GM12878 (cell line): Measurements from ENCODE around the gene SLF2. TPM values are rescaled to one million over a fixed set of nuclear protein-coding genes. Genes with fewer than 3 reads are reported as not detected.

Source experiments
- ATAC-seq: fragments of 200-7000 bp; cut with Tn5 transposase; 3 replicates; pipeline ENCODE4 v1.9.1; 2020; ENCODE audit warnings: mild to moderate bottlenecking, moderate library complexity
- BruUV-seq: library from RNA; stranded (reverse); fragments of 400-500 nt; replicated peaks from 2 replicates; lab custom pipeline; 2021; lab: Mats Ljungman, UMichigan
- CTCF ChIA-PET: fragments of 300-600 bp; sonication (Branson Sonifier 250); formaldehyde crosslinking; extraction: SDS; loops from one replicate; lab custom pipeline; 2021; ENCODE audit warnings: inconsistent platforms; lab: Yijun Ruan, JAX
- POLR2A ChIA-PET: fragments of 350-600 bp; formaldehyde crosslinking; extraction: SDS; loops from one replicate; lab custom pipeline; 2021; ENCODE audit warnings: inconsistent platforms; lab: Charles Lee
- RAD21 ChIA-PET: fragments of 300-600 bp; sonication (Branson Sonifier 250); formaldehyde crosslinking; loops from one replicate; lab custom pipeline; 2023; ENCODE audit warnings: antibody characterized with exemption; ENCODE audit not compliant: unreplicated experiment; lab: Charles Lee
- SMC1A ChIA-PET: fragments of 300-600 bp; sonication (Branson Sonifier 250); formaldehyde crosslinking; loops from one replicate; lab custom pipeline; 2023; ENCODE audit not compliant: unreplicated experiment, uncharacterized antibody; lab: Charles Lee
- DNase-seq: peaks from one replicate; pipeline ENCODE4 v3.0.0-alpha.2; 2011; ENCODE audit warnings: low read depth, low spot score
- FAIRE-seq: peaks from 3 replicates; lab custom pipeline; 2011; peaks lifted over from hg19 to GRCh38; lab: Jason Lieb, UNC
- H2AFZ ChIP-seq: 2 replicates; pipeline ENCODE4 v1.6.0; 2011; ENCODE audit warnings: low read depth, low read length, control low read depth; ENCODE audit not compliant: control insufficient read depth
- H3K27ac ChIP-seq: 2 replicates; pipeline ENCODE4 v1.5.1; 2011; ENCODE audit warnings: control low read depth; ENCODE audit not compliant: control insufficient read depth, insufficient read depth
- H3K27me3 ChIP-seq, 2 experiments: replicated peaks in 1 of 2; 2 replicates each; pipeline versions ENCODE4 v1.6.0 to v1.6.1; 2011; ENCODE audit warnings: low read length in 1 of 2; ENCODE audit not compliant: control insufficient read depth in 2 of 2, insufficient read depth in 2 of 2
- H3K36me3 ChIP-seq, 2 experiments: 2 replicates each; pipeline ENCODE4 v1.5.1; 2011; ENCODE audit warnings: low read length in 1 of 2; ENCODE audit not compliant: control insufficient read depth in 2 of 2, insufficient read depth in 2 of 2
- H3K4me1 ChIP-seq: 2 replicates; pipeline ENCODE4 v1.6.1; 2011; ENCODE audit warnings: mild to moderate bottlenecking, low read length, moderate library complexity, mixed read lengths; ENCODE audit not compliant: control insufficient read depth, insufficient read depth
- H3K4me2 ChIP-seq: 2 replicates; pipeline ENCODE4 v1.6.0; 2011; ENCODE audit warnings: control low read depth; ENCODE audit not compliant: control insufficient read depth, insufficient read depth
- H3K4me3 ChIP-seq: fragments of 200-600 bp; sonication (generic); 2 replicates; pipeline ENCODE4 v1.5.1; 2016
- H3K79me2 ChIP-seq: 2 replicates; pipeline ENCODE4 v1.6.0; 2011; ENCODE audit warnings: low read length; ENCODE audit not compliant: control insufficient read depth, insufficient read depth
- H3K9ac ChIP-seq: 2 replicates; pipeline ENCODE4 v1.8.0; 2011; ENCODE audit warnings: low read length, control low read depth, mixed read lengths; ENCODE audit not compliant: control insufficient read depth, insufficient read depth
- H3K9me3 ChIP-seq: replicated peaks from 3 replicates; pipeline ENCODE4 v1.5.1; 2011; ENCODE audit warnings: mild to moderate bottlenecking, low read length; ENCODE audit not compliant: control insufficient read depth, insufficient read depth
- H4K20me1 ChIP-seq: 2 replicates; pipeline ENCODE4 v1.6.0; 2011; ENCODE audit not compliant: control insufficient read depth, insufficient read depth
- ATF3 ChIP-seq: IDR thresholded peaks from 2 replicates; pipeline ENCODE4 v1.6.1; 2011; ENCODE audit warnings: low read depth, mild to moderate bottlenecking, low read length, moderate library complexity, borderline replicate concordance; ENCODE audit errors: extremely low read depth
- CTCF ChIP-seq, 3 experiments: IDR thresholded peaks in 2 of 3; conservative IDR thresholded peaks in 1 of 3; 2 replicates each; pipeline ENCODE4 v1.5.1; 2011; ENCODE audit warnings: low read depth in 3 of 3, low read length in 3 of 3, mild to moderate bottlenecking in 3 of 3, control low read depth in 2 of 3, moderate library complexity in 2 of 3, inconsistent platforms in 1 of 3, mixed read lengths in 1 of 3; ENCODE audit not compliant: control insufficient read depth in 2 of 3, insufficient read depth in 1 of 3; ENCODE audit errors: extremely low read depth in 1 of 3
- FOS ChIP-seq: IDR thresholded peaks from 3 replicates; pipeline ENCODE4 v1.6.1; 2011; ENCODE audit warnings: borderline replicate concordance; ENCODE audit not compliant: insufficient read length; ENCODE audit errors: extremely low read depth
- MLLT1 ChIP-seq: fragments of 450-650 bp; IDR thresholded peaks from 2 replicates; pipeline ENCODE4 v1.6.1; 2016; ENCODE audit warnings: mild to moderate bottlenecking
- POLR2A ChIP-seq: IDR thresholded peaks from 2 replicates; pipeline ENCODE4 v1.6.1; 2011; ENCODE audit warnings: low read depth, mild to moderate bottlenecking, low read length
- SIN3A ChIP-seq: IDR thresholded peaks from 2 replicates; pipeline ENCODE4 v1.6.1; 2012; ENCODE audit warnings: low read depth, low read length, improper control_type of control experiment
- SMARCA5 ChIP-seq: fragments of 450-650 bp; IDR thresholded peaks from 2 replicates; pipeline ENCODE4 v1.6.1; 2017; ENCODE audit warnings: mild to moderate bottlenecking
- USF1 ChIP-seq: IDR thresholded peaks from 2 replicates; pipeline ENCODE4 v1.6.1; 2011; ENCODE audit warnings: borderline replicate concordance, low read depth, mild to moderate bottlenecking, moderate library complexity, mixed read lengths, low read length; ENCODE audit not compliant: insufficient read depth; ENCODE audit errors: extremely low read length
- WGBS: methylation state at CpG from one replicate; pipeline ENCODE4 v1.1.6; 2016; ENCODE audit warnings: low lambda C conversion rate; ENCODE audit not compliant: insufficient replicate concordance, insufficient coverage; ENCODE audit errors: missing lambda C conversion rate; 5-methylcytosine and 5-hydroxymethylcytosine counted together
- in situ Hi-C: fragments of 300-500 bp; cut with MboI; formaldehyde crosslinking; loops from 9 replicates; pipeline ENCODE4 v1.14.3; 2018; ENCODE audit warnings: mixed read lengths
- intact Hi-C: fragments of 100-400 bp; cut with micrococcal nuclease; formaldehyde crosslinking; loops from one replicate; pipeline ENCODE4 v1.14.2; 2022; ENCODE audit not compliant: unreplicated experiment
- polyA plus RNA-seq, 11 experiments: library from polyadenylated mRNA; depleted of rRNA in 4 of 11; unstranded in 6 of 11; stranded (reverse) in 5 of 11; fragments of >200 nt; fragmentation: Nextera tagmentation in 4 of 11; fragmentation: Illumina TruSeq in 1 of 11; extraction: Ambion mirVana in 4 of 11; extraction: Trizol in 1 of 11; gene quantifications; 1 replicate in 1 of 11; 2 replicates in 10 of 11; pipeline versions ENCODE4 v1.2.1 to v1.2.3, GENCODE V29; 2011 to 2016; ENCODE audit warnings: inconsistent platforms in 2 of 11, missing spikeins in 2 of 11, low read depth in 1 of 11
- total RNA-seq, 4 experiments: library from RNA; depleted of rRNA in 3 of 4; stranded (reverse); fragments of >200 nt in 3 of 4; fragmentation: Illumina TruSeq in 1 of 4; extraction: Trizol in 1 of 4; gene quantifications; 2 replicates each; pipeline versions ENCODE4 v1.2.1 to v1.2.3, GENCODE V29; 2013 to 2021

Gene SLF2
- total and polyA plus RNA-seq, 10 of the 15 experiments (the other 5 are each of a cell fraction or from before 2014, with no cell fraction given) = 3.0 to 25.2 (median 17.9) TPM

GRCh38 chr10:100995181-100995580 lies 82.4 kb downstream of the SLF2 start:
- Histone ChIP-seq H3K4me2 (no peak overlapping the region), H3K9me3 (no peaks in the 10 kb centered on the region), H3K4me1 (peaks cover 13% of the 10 kb centered on the region), H3K27ac (no peak overlapping the region), H3K79me2 (peaks cover 12% of the 10 kb centered on the region), H3K27me3 (no peaks in the 10 kb centered on the region), H3K4me3 (no peak overlapping the region), H3K36me3 (peaks cover 11 to 12% of the 10 kb centered on the region in 2 experiments), H4K20me1 (no peaks in the 10 kb centered on the region), H3K9ac (no peak overlapping the region), H2AFZ (no peak overlapping the region)
- no peak for FAIRE-seq
- in situ Hi-C loops (no loop called here), intact Hi-C loops (loop anchor here (5.0 kb wide), 1 partner anchor 83 kb away; the partner anchor contains the start of gene SLF2)
- POLR2A ChIA-PET = interaction anchor here (0.5 kb wide), 1 partner anchor 9 kb away, joined by 3 read pairs; no protein-coding TSS in a partner anchor
- TF ChIP-seq MLLT1 = no peak
- peak; percentile 20; the same call in 1 of the 2 replicates for TF ChIP-seq POLR2A
- CTCF ChIA-PET = interaction anchor here (2.6 to 5.7 kb wide), 3 partner anchors 8 to 21 kb away, joined by 8 to 91 read pairs (median 42); partner anchors contain the start of genes MRPL43 and TWNK
- SMC1A ChIA-PET = no interaction called here
- ATAC-seq = no peak
- DNase-seq = no peak
- BruUV-seq = no TSS peak
- RAD21 ChIA-PET = no interaction called here
- 67% methylated on average over 6 of the region's 6 CpGs for WGBS

GRCh38 chr10:100996678-100997359 lies 84.1 kb downstream of the SLF2 start:
- POLR2A ChIA-PET = interaction anchor here (0.6 to 3.8 kb wide), 9 partner anchors 8 to 650 kb away, joined by 3 to 23 read pairs (median 4); partner anchors contain the start of genes KAZALD1, MRPL43, PDZD7 and SCD
- TF ChIP-seq SMARCA5 = peak; percentile 69
- TF ChIP-seq ATF3 = 0 out of 2 replicates have a peak, but pooled peaks have one; percentile 37
- TF ChIP-seq FOS = no peak
- peak; percentile 23; the same call in 1 of the 2 replicates for TF ChIP-seq SIN3A
- TF ChIP-seq USF1 = peak; percentile 80
- peak in 1 of 3 experiments; percentile 1; a peak in 1 of 6 replicates for TF ChIP-seq CTCF (IDR thresholded peaks at IDR 0.05 in 2 of 3, conservative IDR thresholded peaks at IDR 0.05 in 1 of 3; ENCODE audit: control insufficient read depth in 2 of 3, extremely low read depth in 1 of 3, insufficient read depth in 1 of 3, low read depth in 3 of 3, low read length in 3 of 3)

More at GRCh38 chr10:100996678-100997359, 84.1 kb downstream of the SLF2 start:
- ChIA-PET RAD21 (interaction anchor here (1.0 to 2.0 kb wide), 3 partner anchors 19 to 34 kb away, joined by 3 to 11 read pairs (median 3); partner anchors contain the start of genes PDZD7 and SFXN3), CTCF (interaction anchor here (0.8 to 5.7 kb wide), 15 partner anchors 10 to 85 kb away, joined by 3 to 91 read pairs (median 7); partner anchors contain the start of genes MRPL43, PDZD7, SEMA4G and SFXN3), SMC1A (interaction anchor here (1.0 to 1.7 kb wide), 3 partner anchors 9 to 19 kb away, joined by 3 to 5 read pairs (median 4); partner anchors contain the start of genes MRPL43 and TWNK)
- H3K79me2 ChIP-seq = peaks cover 10% of the 10 kb centered on the region
- no peaks in the 10 kb centered on the region for H3K27me3 ChIP-seq
- FAIRE-seq (no peak), DNase-seq (no peak), ATAC-seq (peak; percentile 46)
- peaks cover 0 to 5% of the 10 kb centered on the region in 2 experiments; a peak in 3 of 4 replicates for H3K36me3 ChIP-seq
- H3K9ac ChIP-seq = peak overlapping the region; percentile 63
- H2AFZ ChIP-seq = peak overlapping the region; percentile 90
- H3K9me3 ChIP-seq = no peaks in the 10 kb centered on the region
- H3K4me3 ChIP-seq = peak overlapping the region; percentile 86
- H3K4me1 ChIP-seq = peaks cover 13% of the 10 kb centered on the region
- H3K27ac ChIP-seq = peak overlapping the region; percentile 88
- intact Hi-C loops (loop anchor here (5.0 kb wide), 1 partner anchor 85 kb away; the partner anchor contains the start of gene SLF2), in situ Hi-C loops (no loop called here)
- WGBS = 1% methylated on average over 39 of the region's 46 CpGs
- BruUV-seq = no TSS peak
- H3K4me2 ChIP-seq = peak overlapping the region; percentile 99
- H4K20me1 ChIP-seq = no peaks in the 10 kb centered on the region
